HepG2 (cell line): ENCODE measurements around the gene SPEM2. TPM values are rescaled to one million over a fixed set of nuclear protein-coding genes. Genes with fewer than 3 reads are reported as not detected.

Experiments used
- ATAC-seq: fragments of 200-7000 bp; cut with Tn5 transposase; 3 replicates; pipeline ENCODE4 v1.9.1; 2020; ENCODE audit warnings: mild to moderate bottlenecking, moderate library complexity
- BruUV-seq: library from RNA; stranded (reverse); fragments of 400-500 nt; replicated peaks from 2 replicates; lab custom pipeline; 2021; lab: Mats Ljungman, UMichigan
- CTCF ChIA-PET: fragments of 300-600 bp; formaldehyde crosslinking; extraction: SDS; loops from one replicate; lab custom pipeline; 2021; ENCODE audit warnings: low total read pairs, inconsistent platforms, low intra/inter-chr PET ratio; lab: Yijun Ruan, JAX
- POLR2A ChIA-PET: fragments of 350-600 bp; sonication (Branson Sonifier 250); formaldehyde crosslinking; loops from one replicate; lab custom pipeline; 2020; ENCODE audit warnings: antibody characterized with exemption, inconsistent platforms; lab: Yijun Ruan, JAX
- DNase-seq: peaks from one replicate; pipeline ENCODE4 v3.0.0-alpha.2; 2015; ENCODE audit warnings: low spot score
- FAIRE-seq: peaks from 3 replicates; lab custom pipeline; 2011; peaks lifted over from hg19 to GRCh38; lab: Jason Lieb, UNC
- H2AFZ ChIP-seq: one replicate; pipeline ENCODE4 v1.6.1; 2011; ENCODE audit warnings: low read length, inconsistent platforms
- H3K27ac ChIP-seq: fragments of 300-600 bp; 3 replicates; pipeline ENCODE4 v1.8.0; 2011; ENCODE audit warnings: mixed run types, mild to moderate bottlenecking, mixed read lengths, low read length, inconsistent platforms; ENCODE audit not compliant: insufficient read depth; ENCODE audit errors: extremely low read length
- H3K27me3 ChIP-seq, 2 experiments: fragments of 200-600 bp in 1 of 2; 2 replicates in 1 of 2; 3 replicates in 1 of 2; pipeline versions ENCODE4 v1.6.0 to v1.8.0; 2011; ENCODE audit warnings: low read length in 2 of 2, mild to moderate bottlenecking in 2 of 2, moderate library complexity in 2 of 2, inconsistent platforms in 1 of 2; ENCODE audit not compliant: insufficient read depth in 2 of 2, control insufficient read depth in 1 of 2
- H3K36me3 ChIP-seq, 2 experiments: fragments of 200-600 bp in 1 of 2; replicated peaks in 1 of 2; 2 replicates in 1 of 2; 3 replicates in 1 of 2; pipeline versions ENCODE4 v1.5.1 to v1.8.0; 2011; ENCODE audit warnings: low read length in 2 of 2, inconsistent platforms in 1 of 2; ENCODE audit not compliant: insufficient read depth in 2 of 2, control insufficient read depth in 1 of 2
- H3K4me1 ChIP-seq: 2 replicates; pipeline ENCODE4 v1.5.1; 2012; ENCODE audit warnings: low read length, inconsistent platforms; ENCODE audit not compliant: insufficient read depth
- H3K4me2 ChIP-seq: 2 replicates; pipeline ENCODE4 v1.6.0; 2011; ENCODE audit warnings: low read depth, low read length, inconsistent platforms
- H3K4me3 ChIP-seq, 3 experiments: fragments of 200-600 bp in 1 of 3; sonication (generic), shearing (Covaris generic) in 1 of 3; replicated peaks in 1 of 3; 2 replicates each; pipeline ENCODE4 v1.5.1; 2011 to 2016; ENCODE audit warnings: low read length in 3 of 3, inconsistent platforms in 2 of 3, low read depth in 2 of 3, mild to moderate bottlenecking in 2 of 3, control low read depth in 1 of 3, mixed read lengths in 1 of 3; ENCODE audit not compliant: insufficient read depth in 1 of 3
- H3K79me2 ChIP-seq: one replicate; pipeline ENCODE4 v1.6.1; 2011; ENCODE audit warnings: low read length, inconsistent platforms; ENCODE audit not compliant: insufficient read depth
- H3K9ac ChIP-seq: 2 replicates; pipeline ENCODE4 v1.6.0; 2011; ENCODE audit warnings: mild to moderate bottlenecking, low read depth, low read length, inconsistent platforms; ENCODE audit not compliant: insufficient read depth
- H3K9me3 ChIP-seq: 2 replicates; pipeline ENCODE4 v1.5.1; 2012; ENCODE audit warnings: mild to moderate bottlenecking, low read length
- H4K20me1 ChIP-seq: 2 replicates; pipeline ENCODE4 v1.6.0; 2011; ENCODE audit warnings: inconsistent platforms, mild to moderate bottlenecking, low read length, moderate library complexity; ENCODE audit not compliant: insufficient read depth
- AGO1 ChIP-seq: fragments of 200-400 bp; formaldehyde crosslinking; IDR thresholded peaks from 2 replicates; pipeline ENCODE4 v1.6.1; 2017; ENCODE audit warnings: mild to moderate bottlenecking, low read depth, low read length, moderate library complexity; ENCODE audit not compliant: poor library complexity, severe bottlenecking
- FLYWCH1 ChIP-seq: sonication (generic); formaldehyde crosslinking; IDR thresholded peaks from 2 replicates; pipeline ENCODE4 v1.8.1; 2023; ENCODE audit warnings: mild to moderate bottlenecking, missing genetic modification reagents
- HDAC2 ChIP-seq: sonication (generic); formaldehyde crosslinking; IDR thresholded peaks from 2 replicates; pipeline ENCODE4 v1.4.0; 2020; ENCODE audit warnings: missing genetic modification reagents
- KDM5B ChIP-seq: sonication (generic); formaldehyde crosslinking; IDR thresholded peaks from 2 replicates; pipeline ENCODE4 v1.4.0; 2020; ENCODE audit warnings: missing genetic modification reagents, mild to moderate bottlenecking, borderline replicate concordance
- MAZ ChIP-seq, 2 experiments: sonication (generic) in 1 of 2; formaldehyde crosslinking in 1 of 2; IDR thresholded peaks; 2 replicates each; pipeline versions ENCODE4 v1.5.0 to v1.6.1; 2012 to 2020; ENCODE audit warnings: low read depth in 2 of 2, mild to moderate bottlenecking in 2 of 2, borderline replicate concordance in 1 of 2, improper control_type of control experiment in 1 of 2, low read length in 1 of 2, missing genetic modification reagents in 1 of 2, moderate library complexity in 1 of 2
- ZNF282 ChIP-seq: fragments of 450-650 bp; IDR thresholded peaks from 2 replicates; pipeline ENCODE4 v1.6.1; 2018; ENCODE audit not compliant: partially characterized antibody
- ZNF33B ChIP-seq: sonication (generic); formaldehyde crosslinking; IDR thresholded peaks from 2 replicates; pipeline ENCODE4 v1.5.1; 2020; ENCODE audit warnings: mild to moderate bottlenecking, missing genetic modification reagents
- ZNF549 ChIP-seq: sonication (generic); formaldehyde crosslinking; IDR thresholded peaks from 2 replicates; pipeline ENCODE4 v1.5.0; 2020; ENCODE audit warnings: missing genetic modification reagents
- ZNF605 ChIP-seq: sonication (generic); formaldehyde crosslinking; IDR thresholded peaks from 2 replicates; pipeline ENCODE4 v1.8.0; 2022; ENCODE audit warnings: mild to moderate bottlenecking, missing genetic modification reagents
- WGBS: methylation state at CpG from one replicate; pipeline ENCODE4 v1.1.6; 2017; ENCODE audit warnings: low lambda C conversion rate; 5-methylcytosine and 5-hydroxymethylcytosine counted together
- in situ Hi-C: cut with HindIII; loops from 2 replicates; pipeline ENCODE4 v1.10.0; 2017; ENCODE audit warnings: low pct_unique_long_range_greater_than_20kb; ENCODE audit not compliant: extremely low pct_ligation_motif_present
- intact Hi-C: fragments of 100-400 bp; cut with micrococcal nuclease; formaldehyde crosslinking; loops from one replicate; pipeline ENCODE4 v1.10.0; 2022; ENCODE audit not compliant: unreplicated experiment
- polyA plus RNA-seq, 8 experiments: library from polyadenylated mRNA; depleted of rRNA in 3 of 8; stranded (reverse) in 7 of 8; unstranded in 1 of 8; fragments of >200 nt; fragmentation: Illumina TruSeq in 4 of 8; extraction: Trizol in 4 of 8; gene quantifications; 2 replicates each; pipeline versions ENCODE4 v1.2.1 to v1.2.3, GENCODE V29; 2011 to 2016; ENCODE audit warnings: low read depth in 4 of 8, missing spikeins in 1 of 8, mixed read lengths in 1 of 8; ENCODE audit not compliant: insufficient read depth in 1 of 8
- total RNA-seq, 5 experiments: library from RNA; depleted of rRNA; stranded (reverse); fragments of >200 nt; fragmentation: Illumina TruSeq; extraction: Trizol; gene quantifications; 2 replicates each; pipeline ENCODE4 v1.2.3, GENCODE V29; 2016; ENCODE audit warnings: low read depth in 1 of 5
- TF ChIP-seq, protein P1 (sequence below): IDR thresholded peaks from 2 replicates; pipeline ENCODE4 v1.6.1; 2016; ENCODE audit warnings: low read depth
- TF ChIP-seq, protein P2 (sequence below): sonication (generic); formaldehyde crosslinking; IDR thresholded peaks from 2 replicates; pipeline ENCODE4 v1.4.0; 2020; ENCODE audit warnings: missing genetic modification reagents
- TF ChIP-seq, protein P3 (sequence below): sonication (generic); formaldehyde crosslinking; IDR thresholded peaks from 2 replicates; pipeline ENCODE4 v1.4.0; 2020; ENCODE audit warnings: missing genetic modification reagents
- TF ChIP-seq, protein P4 (sequence below): sonication (generic); formaldehyde crosslinking; IDR thresholded peaks from 2 replicates; pipeline ENCODE4 v1.4.0; 2020; ENCODE audit warnings: missing genetic modification reagents

SPEM2 gene
- total and polyA plus RNA-seq, 2 of the 13 experiments (the other 11 are each of a cell fraction or from before 2014, with no cell fraction given), result not detected

DNA sequence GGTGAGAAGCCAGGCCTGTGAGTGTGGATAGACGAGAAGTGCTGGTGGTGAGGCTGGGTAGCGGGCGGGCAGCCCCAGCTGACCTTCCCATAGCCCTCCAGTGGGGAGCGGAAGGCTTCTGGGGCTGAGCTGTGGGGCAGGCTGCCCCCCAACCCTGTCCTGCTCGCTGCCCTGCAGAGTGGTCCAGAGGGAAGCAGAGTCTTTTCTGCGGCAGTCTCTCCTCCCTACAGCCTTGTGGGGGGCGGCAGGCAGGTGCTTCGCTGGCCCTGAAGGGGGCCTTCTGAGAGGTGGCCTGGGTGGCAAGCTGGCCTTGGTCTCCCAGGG lies 14.0 kb upstream of the SPEM2 start:
- peak; percentile 45 for TF ChIP-seq AGO1
- TF ChIP-seq, protein P1, sequence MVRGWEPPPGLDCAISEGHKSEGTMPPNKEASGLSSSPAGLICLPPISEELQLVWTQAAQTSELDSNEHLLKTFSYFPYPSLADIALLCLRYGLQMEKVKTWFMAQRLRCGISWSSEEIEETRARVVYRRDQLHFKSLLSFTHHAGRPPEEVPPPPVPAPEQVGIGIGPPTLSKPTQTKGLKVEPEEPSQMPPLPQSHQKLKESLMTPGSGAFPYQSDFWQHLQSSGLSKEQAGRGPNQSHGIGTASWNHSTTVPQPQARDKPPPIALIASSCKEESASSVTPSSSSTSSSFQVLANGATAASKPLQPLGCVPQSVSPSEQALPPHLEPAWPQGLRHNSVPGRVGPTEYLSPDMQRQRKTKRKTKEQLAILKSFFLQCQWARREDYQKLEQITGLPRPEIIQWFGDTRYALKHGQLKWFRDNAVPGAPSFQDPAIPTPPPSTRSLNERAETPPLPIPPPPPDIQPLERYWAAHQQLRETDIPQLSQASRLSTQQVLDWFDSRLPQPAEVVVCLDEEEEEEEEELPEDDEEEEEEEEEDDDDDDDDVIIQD (CRISPR knock-in tag), result no peak
- TF ChIP-seq MAZ (IDR thresholded peaks at IDR 0.05; ENCODE audit: borderline replicate concordance, low read depth, low read length), result no peak
- no peak for TF ChIP-seq MAZ (CRISPR knock-in tag; IDR thresholded peaks at IDR 0.05; ENCODE audit: low read depth)
- FAIRE-seq (no peak), DNase-seq (no peak), ATAC-seq (no peak)
- Histone ChIP-seq H4K20me1 (no peaks in the 10 kb centered on the region), H3K9ac (no peak overlapping the region), H2AFZ (no peak overlapping the region), H3K27me3 (no peaks in the 10 kb centered on the region), H3K4me3 (no peak overlapping the region), H3K36me3 (0 out of 5 replicates have a peak, but pooled peaks cover 0 to 2% of the 10 kb centered on the region in 2 experiments), H3K79me2 (no peaks in the 10 kb centered on the region), H3K27ac (no peak overlapping the region), H3K4me2 (no peak overlapping the region), H3K4me1 (no peaks in the 10 kb centered on the region), H3K9me3 (no peaks in the 10 kb centered on the region)
- ChIA-PET POLR2A (no interaction called here), CTCF (no interaction called here)
- in situ Hi-C loops (no loop called here), intact Hi-C loops (no loop called here)
- no TSS peak for BruUV-seq
- WGBS, result 93% methylated on average over 6 of the region's 8 CpGs

DNA sequence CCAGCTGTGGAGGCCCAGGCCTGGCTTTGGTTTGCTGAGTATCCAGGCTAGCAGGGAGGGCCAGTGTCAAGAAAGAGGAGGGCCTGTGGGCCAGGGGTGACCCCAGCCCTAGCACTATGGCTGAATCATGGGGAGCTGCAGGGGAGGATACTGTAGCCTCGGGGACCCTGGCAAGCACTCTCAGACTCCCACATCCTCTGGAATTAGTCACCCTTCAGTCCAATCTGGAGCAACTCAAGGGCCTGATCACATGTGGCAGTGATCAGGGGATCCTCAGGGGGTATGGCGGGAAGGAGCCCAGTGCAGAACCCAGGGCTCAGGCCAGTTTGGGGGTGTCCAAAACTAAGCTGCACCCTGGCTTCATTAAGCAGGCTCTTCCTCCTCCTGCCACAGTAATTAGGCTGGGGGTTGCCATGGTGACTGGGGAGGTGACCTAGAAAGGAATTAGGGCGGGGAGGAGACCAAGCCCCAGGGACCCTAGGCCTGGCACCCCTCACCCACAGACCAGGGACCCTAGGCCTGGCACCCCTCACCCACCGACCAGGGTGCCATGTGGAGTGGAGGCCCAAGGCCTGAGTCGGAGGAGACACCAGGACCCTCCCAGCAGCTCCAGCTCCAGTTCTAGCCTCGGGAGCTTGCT lies 11.9 kb upstream of the SPEM2 start:
- Histone ChIP-seq H3K27me3 (no peaks in the 10 kb centered on the region), H3K36me3 (0 out of 5 replicates have a peak, but pooled peaks cover 0 to 2% of the 10 kb centered on the region in 2 experiments), H4K20me1 (no peaks in the 10 kb centered on the region), H3K9ac (no peak overlapping the region), H3K79me2 (no peaks in the 10 kb centered on the region), H2AFZ (no peak overlapping the region), H3K27ac (no peak overlapping the region), H3K4me2 (no peak overlapping the region), H3K4me3 (no peak overlapping the region), H3K4me1 (no peaks in the 10 kb centered on the region), H3K9me3 (no peaks in the 10 kb centered on the region)
- DNase-seq (no peak), FAIRE-seq (no peak), ATAC-seq (no peak)
- TF ChIP-seq ZNF282, result no peak
- TF ChIP-seq, protein P2, sequence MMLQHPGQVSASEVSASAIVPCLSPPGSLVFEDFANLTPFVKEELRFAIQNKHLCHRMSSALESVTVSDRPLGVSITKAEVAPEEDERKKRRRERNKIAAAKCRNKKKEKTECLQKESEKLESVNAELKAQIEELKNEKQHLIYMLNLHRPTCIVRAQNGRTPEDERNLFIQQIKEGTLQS (CRISPR knock-in tag), result no peak
- TF ChIP-seq, protein P3, sequence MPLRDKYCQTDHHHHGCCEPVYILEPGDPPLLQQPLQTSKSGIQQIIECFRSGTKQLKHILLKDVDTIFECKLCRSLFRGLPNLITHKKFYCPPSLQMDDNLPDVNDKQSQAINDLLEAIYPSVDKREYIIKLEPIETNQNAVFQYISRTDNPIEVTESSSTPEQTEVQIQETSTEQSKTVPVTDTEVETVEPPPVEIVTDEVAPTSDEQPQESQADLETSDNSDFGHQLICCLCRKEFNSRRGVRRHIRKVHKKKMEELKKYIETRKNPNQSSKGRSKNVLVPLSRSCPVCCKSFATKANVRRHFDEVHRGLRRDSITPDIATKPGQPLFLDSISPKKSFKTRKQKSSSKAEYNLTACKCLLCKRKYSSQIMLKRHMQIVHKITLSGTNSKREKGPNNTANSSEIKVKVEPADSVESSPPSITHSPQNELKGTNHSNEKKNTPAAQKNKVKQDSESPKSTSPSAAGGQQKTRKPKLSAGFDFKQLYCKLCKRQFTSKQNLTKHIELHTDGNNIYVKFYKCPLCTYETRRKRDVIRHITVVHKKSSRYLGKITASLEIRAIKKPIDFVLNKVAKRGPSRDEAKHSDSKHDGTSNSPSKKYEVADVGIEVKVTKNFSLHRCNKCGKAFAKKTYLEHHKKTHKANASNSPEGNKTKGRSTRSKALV (CRISPR knock-in tag), result no peak
- no peak for TF ChIP-seq FLYWCH1 (CRISPR knock-in tag)
- no peak for TF ChIP-seq ZNF549
- no peak for TF ChIP-seq ZNF605
- TF ChIP-seq, protein P4, sequence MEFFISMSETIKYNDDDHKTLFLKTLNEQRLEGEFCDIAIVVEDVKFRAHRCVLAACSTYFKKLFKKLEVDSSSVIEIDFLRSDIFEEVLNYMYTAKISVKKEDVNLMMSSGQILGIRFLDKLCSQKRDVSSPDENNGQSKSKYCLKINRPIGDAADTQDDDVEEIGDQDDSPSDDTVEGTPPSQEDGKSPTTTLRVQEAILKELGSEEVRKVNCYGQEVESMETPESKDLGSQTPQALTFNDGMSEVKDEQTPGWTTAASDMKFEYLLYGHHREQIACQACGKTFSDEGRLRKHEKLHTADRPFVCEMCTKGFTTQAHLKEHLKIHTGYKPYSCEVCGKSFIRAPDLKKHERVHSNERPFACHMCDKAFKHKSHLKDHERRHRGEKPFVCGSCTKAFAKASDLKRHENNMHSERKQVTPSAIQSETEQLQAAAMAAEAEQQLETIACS (CRISPR knock-in tag), result no peak
- TF ChIP-seq ZNF33B (CRISPR knock-in tag), result no peak
- no peak for TF ChIP-seq KDM5B (CRISPR knock-in tag)
- TF ChIP-seq HDAC2 (CRISPR knock-in tag), result no peak
- ChIA-PET CTCF (no interaction called here), POLR2A (interaction anchor here (0.9 kb wide), 1 partner anchor 10 kb away, joined by 6 read pairs; the partner anchor contains the start of gene TMEM256)
- intact Hi-C loops, result no loop called here
- no TSS peak for BruUV-seq
- WGBS, result no CpG with 5 or more reads among the region's 6 CpGs
- in situ Hi-C loops, result no loop called here
